ENCODE measurements around the gene HIPK4.

The HIPK4 gene

DNA sequence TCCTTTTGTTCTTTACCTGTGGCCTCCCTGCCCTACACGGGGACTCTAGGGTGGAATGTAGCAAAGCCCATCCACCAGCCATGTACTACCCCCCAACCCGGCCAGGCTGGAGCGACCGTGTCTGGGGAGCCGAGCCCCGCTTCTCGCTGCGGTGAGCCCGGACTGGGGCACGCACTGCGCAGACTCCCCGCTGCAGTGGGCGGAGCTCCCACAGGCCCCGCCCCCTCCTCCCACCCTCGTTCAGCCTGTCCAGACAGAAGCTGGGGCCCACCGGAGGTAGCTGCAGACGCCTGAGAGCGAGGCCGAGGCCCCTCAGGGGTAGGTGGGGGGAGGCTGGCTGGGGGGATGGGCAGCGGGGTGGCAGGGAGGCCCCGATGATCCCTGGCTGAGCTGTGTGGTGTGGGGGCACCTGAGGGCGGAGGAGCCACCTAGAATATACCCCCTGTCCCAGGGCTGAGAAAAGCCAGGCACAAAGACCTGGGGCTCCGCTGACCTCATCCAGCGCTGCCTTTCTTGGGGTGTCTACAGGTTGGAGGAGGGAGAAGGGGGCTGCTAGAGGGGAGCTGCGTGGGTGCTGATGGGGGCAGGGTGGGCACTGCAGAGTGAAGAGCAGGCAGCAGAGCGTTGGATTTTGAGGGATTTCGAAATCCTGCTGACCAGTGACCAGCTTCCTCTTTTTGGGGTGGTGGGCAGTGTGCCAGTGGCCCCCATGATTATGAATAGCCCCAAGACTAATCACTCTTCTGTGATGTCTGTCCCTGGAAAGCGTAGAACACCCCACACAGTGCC lies 24.2 kb downstream of the HIPK4 start:
- peak; percentile 44 for DNase-seq

DNA sequence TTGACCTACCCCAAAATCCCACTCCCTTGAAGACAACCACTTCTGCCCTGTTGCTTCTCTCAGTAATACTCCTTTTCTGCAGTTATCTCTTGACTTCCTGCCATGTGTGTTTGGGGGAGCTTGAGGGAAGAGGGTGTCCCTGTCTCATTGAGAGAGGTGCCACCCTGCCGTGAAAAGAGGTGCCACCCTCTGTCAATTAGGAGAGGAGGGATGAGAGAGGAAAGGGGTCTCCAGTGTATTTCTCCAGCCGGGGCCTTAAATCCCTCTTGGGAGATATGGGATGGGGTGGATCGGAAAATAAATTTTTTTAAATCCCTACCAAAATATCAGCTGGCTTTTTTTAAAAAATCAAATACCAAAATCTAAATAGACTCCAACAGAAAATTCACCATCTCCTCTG lies 25.0 kb downstream of the HIPK4 start:
- DNase-seq: no peak

DNA sequence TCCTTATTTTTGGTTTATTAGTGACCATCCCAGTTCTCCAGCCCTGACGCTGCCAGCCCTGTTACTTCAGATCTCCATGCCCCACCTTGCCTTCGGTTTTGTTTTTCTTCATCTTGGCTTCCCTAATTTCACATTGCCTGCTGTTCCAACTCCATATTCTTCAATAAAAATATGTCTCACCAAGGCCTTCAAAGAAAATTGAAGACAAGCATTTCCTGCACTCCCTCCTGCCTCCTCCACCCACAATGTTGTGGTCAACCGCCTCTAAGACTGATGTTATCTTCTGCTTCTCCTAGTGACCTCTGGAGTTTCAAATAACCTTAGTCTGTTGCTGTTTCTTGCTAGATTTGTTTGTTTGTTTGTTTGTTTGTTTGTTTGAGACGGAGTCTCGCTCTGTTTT lies 26.9 kb downstream of the HIPK4 start:
- no peak for DNase-seq

DNA sequence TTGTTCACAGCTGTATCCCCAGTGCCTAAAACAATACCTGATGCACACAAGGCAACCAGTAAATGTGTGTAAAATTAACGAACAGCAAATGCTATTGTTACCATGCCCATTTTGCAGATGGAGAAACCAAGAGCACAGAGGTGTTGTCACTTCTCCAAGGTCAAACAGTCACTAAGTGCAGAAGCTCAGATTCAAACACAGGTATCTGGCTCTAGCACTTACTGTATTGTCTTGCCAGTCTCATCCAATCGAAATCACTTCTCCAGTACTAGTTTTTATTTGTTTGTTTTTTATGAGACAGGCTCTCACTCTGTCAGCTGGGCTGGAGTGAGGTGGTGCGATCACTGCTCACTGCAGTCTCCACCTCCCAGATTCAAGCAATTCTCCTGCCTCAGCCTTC lies 27.8 kb downstream of the HIPK4 start:
- DNase-seq: no peak

DNA sequence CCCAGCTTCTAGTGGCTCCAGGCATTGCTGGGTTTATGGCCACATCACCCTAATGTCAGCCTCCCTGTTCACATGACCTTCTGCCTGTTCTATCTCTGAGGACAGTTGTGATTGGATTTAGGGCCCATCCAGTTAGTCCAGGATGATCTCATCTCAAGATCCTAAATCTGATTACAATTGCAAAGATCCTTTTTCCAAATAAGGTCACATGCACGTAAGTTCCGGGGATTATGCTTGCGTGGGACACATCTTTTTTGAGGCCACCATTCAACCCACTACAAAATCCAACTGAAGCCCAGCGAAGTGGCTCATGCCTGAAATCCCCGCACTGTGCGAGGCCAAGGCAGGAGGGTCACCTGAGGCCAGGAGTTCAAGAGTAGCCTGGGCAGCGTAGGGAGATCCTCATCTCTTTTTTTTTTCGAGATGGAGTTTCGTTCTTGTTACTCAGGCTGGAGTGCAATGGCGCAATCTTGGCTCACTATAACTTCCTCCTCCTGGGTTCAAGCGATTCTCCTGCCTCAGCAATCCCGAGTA lies 29.2 kb downstream of the HIPK4 start:
- DNase-seq: no peak

DNA sequence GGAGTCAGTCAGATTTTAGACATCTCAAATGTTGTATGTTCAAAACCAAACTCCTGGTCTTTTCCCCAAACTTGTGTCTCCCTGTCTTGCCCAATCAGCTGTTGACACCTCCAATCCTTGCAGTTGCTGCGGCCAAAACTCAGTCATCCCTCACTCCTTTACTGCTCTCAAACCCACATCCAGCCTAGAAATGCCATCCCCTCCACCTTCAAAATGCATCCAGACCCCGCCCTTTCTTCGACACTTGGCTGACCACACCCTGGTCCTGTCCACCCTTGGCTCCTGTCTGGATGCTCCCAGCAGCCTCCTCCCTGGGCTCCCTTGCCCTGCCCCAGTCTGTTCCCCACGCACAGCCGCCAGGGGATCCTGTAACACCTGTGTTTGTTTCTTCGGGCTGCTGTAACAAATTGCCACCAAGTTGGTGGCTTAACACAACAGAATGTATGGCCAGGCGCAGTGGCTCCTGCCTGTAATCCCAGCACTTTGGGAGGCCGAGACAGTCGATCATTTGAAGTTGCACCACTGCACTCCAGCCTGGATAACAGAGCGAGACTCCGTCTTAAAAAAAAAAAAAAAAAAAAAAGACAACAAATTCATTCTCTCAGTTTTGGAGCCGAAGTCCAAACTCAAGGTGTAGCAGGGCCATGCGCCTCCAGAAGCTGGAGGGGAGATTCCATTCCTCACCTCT lies 29.8 kb downstream of the HIPK4 start:
- no peak for DNase-seq

DNA sequence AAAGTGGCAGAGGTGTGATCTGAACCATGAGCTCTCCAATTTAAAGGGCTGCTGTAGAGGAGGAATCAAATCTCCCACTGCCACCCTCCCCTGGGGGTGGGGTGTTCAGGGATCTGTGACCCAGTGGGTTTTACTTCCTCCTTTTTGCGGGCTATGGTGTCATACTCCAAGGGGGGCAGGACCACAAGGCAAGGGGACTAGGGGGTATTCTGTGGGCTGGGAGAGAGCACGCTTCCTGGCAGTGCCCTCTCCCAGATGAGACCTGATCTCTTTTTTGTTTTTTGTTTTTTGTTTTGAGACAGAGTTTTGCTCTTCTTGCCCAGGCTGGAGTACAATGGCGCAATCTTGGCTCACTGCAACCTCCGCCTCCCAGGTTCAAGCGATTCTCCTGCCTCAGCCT lies 31.2 kb downstream of the HIPK4 start:
- no peak for DNase-seq

DNA sequence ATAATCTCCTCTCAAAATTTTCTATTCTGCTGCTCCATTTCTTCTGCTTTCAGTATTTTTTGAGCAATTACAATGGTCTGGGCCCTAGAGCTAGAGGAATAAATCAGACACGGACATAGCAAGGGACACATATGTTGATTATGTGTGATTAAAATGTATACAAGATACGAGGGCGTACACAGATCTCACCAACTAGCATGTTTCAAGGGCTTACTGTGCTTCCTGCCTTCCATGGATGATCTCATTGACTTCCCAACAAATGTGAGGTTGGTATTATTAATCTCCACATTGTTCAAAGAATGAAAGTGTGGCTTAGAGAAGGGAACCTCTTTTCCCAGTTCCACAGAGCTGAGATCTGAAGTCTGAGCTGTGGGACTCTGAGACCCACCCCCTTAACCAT lies 32.3 kb downstream of the HIPK4 start:
- DNase-seq: no peak

DNA sequence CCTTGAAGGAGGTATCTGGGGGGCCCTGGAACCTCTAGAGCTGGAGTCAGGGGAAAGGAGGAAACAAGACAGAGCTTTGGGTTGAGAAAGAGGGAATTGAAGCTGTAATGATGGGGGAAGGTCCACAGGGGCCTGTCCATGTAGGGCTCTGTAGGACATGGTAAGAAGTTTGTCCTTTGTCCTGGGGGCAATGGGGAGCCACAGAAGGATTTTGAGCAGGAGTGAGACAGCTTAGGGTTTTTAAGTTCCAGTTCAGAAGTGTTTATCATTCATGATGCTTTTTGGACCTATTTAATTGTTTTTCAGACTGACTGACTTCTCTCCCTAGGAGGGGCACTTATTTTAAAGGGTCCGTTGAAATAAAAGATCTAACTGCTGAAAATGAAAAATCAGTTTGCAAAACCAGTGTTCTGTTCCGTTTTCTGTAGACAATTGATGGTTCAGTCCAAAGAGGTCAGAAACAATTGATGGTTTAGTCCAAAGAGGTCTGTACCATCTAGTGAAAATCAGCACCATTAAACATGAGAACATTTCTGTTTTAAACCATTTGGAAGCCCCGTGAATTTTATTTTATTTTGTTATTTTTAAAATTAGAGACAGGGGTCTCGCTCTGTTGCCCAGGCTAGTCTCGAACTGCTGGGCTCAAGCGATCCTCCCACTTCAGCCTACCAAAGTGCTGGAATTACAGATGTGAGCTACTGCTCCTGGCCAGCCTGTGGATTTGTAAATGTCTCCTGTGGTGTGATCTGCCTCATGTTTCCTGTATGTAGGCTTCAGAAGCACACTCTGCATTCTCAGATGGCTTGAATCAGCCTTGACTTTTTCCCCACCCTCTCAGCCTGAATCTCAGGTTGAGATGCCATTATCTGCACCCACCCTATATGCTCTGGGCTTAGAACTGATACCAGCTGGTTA lies 33.0 kb downstream of the HIPK4 start:
- no peak for DNase-seq

DNA sequence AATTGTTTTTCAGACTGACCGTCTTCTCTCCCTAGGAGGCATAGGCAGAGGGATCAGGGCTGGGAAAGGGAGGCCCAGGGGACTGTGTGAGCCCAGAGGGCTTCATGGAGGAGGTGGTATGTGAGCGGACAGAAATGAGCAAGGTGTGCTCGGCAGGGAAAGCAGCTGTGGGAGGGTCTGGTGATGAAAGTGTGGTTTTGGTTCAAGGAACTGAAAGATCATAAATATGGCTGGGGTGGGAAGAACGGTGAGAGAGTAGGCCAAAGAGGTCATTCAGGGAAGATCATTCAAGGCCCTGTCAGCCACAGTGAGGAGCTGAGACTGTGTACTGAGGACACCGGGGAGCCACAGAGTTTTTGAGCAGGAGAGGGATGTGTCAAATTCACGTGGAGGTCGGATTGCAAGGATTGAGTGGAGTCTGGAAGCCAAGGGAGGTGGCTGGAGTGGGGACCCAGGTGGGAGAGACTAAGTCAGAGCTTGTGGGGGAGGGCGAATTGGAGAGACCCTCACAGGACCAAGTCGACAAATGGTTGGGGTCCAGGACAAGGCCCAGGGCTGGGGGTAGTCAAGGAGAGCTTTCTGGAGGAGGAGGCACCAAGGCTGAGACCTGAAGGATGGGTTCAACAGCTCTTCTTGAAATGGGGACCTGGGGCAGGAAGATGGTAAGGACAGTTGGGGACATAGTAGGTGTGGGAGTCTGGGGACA lies 33.9 kb downstream of the HIPK4 start:
- no peak for DNase-seq

DNA sequence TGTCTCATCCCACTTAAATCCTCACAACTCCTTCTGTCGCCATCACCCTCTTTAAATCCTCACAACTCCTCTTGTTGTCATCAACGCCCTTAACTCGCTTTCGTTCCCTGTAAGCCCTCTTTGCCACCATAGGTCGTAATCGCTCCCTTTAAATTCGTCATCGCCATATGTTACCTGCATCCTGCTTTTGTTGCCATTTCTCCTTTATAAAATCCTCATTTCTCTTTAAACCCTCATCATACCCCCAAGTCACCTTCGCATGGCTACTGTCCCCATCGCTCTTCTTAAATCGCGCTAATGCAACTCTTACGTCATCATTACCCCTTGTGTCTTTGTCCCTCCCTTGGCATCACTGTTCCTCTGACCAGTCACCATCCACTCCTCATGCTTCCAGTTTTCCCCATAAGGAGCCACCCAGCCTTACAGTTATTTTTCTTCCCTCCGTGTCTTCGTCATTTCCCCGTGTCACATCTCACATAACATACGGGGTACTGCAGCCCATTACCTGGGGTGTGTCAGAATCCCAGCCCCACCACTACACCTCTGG lies 40.9 kb downstream of the HIPK4 start:
- DNase-seq: no peak

DNA sequence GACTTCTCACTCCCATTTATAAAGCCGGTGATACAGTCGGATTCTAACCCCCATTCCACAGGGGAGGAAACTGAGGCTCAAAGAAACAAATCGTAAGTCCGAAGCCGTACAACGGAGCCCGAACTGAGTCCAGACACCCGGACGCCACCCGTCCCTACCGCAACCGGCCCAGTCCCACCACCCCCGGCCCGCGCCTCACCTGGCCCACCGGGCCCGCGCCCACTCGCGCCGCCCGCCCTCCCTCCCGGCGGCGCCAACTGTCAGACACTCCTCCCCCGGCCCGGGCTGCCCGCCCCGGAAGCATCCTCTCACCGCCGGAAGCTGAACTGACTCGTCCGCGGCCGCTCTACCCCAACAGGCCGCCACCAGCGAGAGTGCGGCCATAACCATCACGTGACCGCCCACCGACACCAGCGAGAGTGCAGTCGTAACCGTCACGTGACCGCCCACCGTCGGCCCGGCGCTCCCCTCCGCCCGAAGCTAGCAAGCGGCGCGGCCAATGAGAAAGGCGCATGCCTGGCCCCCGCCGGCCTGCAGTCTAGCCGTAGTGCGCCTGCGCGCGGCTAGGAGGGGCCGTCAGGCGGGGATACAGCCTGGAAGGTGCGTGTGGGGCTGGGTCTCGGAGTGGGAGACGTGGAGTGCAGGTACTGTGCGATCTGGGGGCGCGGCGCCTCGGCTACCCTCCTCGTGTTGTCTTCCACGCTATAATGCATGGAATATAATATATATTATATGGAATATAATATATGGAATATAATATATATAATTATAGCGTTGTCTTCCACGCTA lies 41.7 kb downstream of the HIPK4 start, which contains the start of the genes C19orf47 and PLD3:
TSS of gene C19orf47 (minus strand) at position 273 of the 789 bp plus-strand sequence. CDS start 6,540 bp downstream, outside the sequence.
TSS of gene PLD3 (plus strand) at position 571 of the 789 bp plus-strand sequence. CDS start 17,789 bp downstream, outside the sequence.
- peak; percentile 99 for DNase-seq

DNA sequence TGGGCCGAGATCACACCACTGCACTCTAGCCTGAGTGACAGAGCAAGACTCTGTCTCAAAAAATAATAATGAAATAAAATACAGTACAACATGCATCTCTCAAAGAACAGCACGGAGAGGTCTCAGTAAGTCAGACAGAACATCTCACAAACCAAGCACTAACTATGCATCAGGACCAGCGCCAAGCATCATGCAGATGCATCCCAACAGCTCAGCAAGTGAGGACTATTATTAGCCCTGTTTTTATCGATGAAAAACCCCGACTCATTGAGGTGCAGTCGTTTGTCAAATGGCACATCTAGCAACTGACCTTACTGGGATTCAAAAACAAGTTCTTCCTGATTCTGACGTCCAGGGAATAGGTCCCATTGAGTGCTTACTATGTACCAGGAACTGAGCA lies 45.6 kb downstream of the HIPK4 start:
- DNase-seq: no peak

DNA sequence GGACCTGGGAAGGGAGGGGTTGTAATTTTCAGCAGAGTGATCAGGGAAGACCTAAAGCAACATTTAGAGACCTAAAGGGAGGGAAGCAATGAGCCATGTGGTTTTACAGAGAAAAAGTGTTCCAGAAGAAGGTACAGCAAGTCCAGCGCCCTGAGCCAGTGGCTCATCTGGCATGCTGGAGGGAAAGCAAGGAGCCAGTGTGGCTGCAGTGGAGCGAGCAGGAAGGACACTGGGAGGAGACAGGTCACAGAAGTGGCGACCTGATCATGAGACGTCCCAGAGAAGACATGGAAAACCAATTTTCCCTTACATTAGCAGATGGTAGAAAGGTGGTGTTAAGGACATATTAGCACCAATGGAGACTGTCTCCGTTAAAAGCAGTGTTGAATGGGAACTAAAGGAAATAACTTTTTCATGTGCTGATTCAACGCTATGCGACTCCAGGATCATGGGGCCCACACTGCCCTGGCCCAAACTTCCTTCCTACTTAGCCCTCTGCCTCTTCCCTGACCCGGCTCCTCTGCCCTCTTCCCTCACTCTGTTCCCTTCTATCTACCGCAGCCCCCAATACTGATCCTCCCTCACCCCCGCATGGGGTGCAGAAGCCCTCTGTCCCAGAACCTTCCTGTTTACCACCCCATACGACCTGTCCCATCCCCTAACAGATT lies 47.2 kb downstream of the HIPK4 start:
- no peak for DNase-seq

DNA sequence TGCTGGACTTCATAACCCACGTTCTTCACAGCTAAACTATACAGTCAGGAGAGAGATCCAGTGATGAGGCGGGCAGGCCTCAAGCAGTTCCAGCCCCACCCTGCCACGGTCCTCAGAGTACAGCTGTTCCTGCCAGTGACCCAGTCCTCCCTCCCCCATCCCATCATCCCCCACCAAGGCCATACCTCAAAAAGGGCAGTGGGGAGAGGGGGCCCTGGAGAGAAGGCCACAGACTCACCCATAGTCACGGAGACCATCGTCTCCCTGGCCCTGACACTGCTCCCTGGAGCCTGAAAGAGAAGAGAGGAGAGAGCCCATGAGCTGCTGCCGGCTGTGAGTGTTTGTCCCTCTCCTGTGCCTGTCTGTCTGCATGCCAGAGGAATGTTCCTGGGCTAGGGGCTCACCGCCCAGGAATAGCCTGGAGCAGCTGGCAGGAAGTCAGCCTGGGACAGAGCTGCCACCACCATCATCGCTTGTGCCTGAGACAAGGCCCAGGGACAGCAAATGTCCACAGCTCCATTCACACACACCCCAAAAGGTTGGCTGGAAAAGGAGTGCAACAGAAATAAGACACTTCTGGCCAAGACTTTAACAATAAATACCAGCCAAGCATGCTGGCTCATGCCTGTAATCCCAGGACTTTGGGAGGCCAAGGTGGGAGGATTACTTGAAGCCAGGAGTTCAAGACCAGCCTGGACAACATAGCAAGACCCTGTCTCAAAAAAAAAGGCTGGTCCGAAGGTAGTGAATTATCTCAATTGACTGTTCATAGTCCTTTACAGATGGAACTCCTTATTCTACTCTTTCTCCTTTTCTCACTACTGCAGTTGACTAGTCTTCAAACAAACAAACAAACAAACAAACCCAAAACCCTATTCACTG lies 48.1 kb downstream of the HIPK4 start:
- no peak for DNase-seq

DNA sequence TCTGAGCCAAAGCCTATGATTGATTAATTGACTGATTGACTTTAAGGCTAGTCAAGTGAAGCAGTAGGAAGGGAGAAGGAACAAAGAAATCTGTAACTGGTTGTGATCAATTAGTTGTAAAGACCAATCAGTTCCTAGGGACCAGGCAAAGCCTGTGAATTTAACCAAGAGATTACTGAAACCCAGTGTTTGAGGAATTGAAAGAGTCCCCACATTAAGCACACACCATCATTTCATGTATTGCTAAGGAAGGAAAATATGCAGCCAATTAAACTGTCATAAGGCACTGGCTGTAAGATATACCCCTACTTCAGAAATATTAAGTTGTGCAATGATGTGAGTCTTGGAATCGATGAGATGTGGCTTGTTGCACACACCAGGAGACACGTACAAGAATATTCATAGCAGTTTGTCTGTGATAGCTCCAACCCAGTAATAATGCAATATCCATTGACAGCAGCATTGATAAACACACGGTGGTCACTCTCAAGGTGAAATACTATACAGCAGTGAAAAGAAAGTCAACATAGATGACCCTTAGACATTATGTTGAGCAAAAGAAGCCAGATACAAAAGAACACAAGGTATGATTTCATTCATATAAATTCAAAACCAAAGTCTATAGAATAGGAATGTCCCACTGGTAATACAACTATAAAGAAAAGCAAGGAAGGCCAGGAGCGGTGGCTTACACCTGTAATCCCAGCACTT lies 50.8 kb downstream of the HIPK4 start:
- DNase-seq: no peak

DNA sequence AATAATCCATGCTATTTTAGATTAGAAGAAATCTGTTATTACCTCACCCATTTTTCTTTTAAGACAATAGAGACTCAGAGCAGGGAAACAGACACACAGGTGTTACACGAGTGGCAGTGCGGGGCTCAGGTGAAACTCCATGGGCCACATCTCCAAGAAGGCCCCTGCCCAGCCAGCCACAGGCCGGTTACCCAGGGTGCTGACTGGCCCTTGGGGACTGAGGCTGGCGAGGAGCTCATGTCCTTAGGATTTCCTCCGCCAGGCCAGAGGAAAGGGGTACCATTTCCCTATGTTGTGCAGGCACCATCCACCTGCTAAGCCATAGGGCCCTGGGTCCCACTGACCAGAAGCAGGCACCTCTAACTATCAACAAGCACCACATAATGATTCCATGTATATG lies 52.4 kb downstream of the HIPK4 start:
- no peak for DNase-seq

DNA sequence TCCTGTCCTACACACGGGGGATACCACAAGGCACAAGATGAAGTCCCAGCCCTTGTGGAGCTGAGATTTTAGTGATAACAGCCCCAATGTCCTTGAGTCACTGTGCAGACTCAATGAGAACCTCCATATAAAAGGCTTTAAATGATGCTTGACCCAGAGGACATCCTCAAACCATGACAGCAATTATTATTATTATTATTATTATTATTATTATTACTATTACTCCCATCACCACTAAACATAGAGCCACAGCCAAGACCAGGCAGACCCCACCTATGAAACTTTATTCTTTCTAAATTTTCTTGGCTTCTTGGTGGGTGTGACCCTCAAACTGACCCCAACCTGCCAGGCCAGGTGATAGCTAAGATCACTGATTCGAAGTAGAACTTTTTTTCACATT lies 52.9 kb downstream of the HIPK4 start:
- no peak for DNase-seq

DNA sequence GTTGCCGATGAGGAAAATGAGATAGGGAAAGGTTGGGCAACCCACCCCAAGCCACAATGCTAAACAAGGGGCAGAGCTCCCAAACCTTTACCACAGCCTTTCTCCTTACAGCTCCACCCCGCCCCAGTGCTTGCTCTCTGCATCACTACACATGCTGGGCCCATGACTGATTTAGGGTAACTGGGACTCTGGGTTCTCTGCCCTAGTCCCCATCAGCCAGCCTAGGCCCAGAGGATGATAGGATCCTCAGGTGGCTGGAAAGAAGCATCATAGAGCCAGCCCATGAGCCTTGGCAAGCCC lies 53.4 kb downstream of the HIPK4 start:
- DNase-seq: no peak
